ENCODE data around the gene DNM3.

DNM3 gene

GRCh38 chr1:172107316-172107975, 266.1 kb downstream of the DNM3 start:
- DNase-seq (ENCODE audit: low spot score): no peak

DNA sequence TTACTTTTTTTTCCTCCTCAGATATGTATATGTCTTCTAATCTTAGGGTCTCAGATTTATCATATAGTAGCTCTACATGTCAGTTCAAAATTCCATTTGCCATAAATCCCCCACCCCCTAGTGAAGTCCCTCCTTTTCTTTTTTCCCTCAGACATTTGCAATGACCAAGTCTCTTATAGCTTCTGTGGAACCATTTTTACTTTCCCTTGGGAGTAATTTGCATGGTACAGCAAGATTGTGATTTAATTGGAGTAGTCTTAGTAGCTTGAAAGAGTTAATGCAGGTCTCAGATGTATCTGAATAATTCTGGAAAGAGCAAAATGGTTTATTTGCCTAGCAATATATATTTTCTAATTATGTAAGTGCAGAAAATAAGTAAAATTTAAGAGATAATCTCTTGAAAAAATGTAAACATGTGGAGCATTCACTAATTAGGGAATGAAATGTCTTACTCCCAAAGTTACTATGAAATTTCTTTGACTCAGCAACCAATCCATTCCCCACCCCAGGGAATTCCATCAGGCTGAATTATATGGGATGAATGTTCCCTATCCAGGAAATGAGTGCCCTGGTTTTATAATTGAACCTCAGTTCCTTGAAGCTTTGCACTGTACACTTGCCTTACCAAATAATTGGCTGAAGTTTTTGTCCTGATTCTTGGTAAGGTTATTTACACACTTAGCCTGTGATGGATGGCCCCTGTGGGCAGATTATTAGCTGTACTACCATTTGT, 267.0 kb downstream of the DNM3 start:
- no peak for DNase-seq (ENCODE audit: low spot score)

DNA sequence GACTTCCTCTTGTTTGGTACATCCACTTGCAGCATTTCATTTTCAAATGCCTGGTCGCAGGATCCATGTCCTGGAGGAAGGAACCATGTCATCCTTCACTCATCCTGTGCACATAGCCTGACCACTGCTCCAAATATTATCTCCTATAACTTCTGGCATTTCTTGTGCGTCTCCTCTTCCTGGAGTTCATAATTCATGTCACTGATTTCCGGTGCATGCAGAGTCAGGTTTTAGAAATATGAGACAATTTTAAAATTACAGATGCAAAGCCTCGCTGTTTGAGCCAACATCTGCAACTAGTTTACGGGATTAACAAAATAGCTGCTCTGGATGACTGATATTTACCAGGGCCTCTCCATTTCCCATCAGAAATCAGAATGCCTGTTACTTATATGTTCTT, 268.1 kb downstream of the DNM3 start:
- no peak for DNase-seq (ENCODE audit: low spot score)

DNA sequence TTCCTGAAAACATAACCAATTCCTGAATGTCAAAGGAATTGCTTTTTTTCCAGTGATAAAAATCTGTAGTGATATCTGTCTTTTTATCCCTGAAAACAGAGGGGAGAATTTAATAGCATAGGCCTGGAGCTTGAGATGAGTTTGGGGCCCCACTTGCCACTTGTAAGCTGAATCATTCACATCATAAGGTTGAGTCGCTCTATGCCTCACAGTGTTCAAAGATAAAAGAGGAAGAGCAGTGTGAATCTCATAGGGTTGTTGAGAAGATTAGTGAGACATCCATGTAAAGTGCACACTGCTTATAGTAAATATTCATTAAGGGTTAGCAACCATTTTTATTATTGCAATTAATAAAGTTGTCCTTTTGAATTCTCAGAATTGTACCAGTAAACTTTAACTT, 271.3 kb downstream of the DNM3 start:
- DNase-seq (ENCODE audit: low spot score): no peak

GRCh38 chr1:172117800-172118199, 276.5 kb downstream of the DNM3 start:
- peak; percentile 47 for DNase-seq (ENCODE audit: low spot score)

- no peak for DNase-seq (ENCODE audit: low spot score)
Measured at GRCh38 chr1:172118618-172119017, 277.3 kb downstream of the DNM3 start.

DNA sequence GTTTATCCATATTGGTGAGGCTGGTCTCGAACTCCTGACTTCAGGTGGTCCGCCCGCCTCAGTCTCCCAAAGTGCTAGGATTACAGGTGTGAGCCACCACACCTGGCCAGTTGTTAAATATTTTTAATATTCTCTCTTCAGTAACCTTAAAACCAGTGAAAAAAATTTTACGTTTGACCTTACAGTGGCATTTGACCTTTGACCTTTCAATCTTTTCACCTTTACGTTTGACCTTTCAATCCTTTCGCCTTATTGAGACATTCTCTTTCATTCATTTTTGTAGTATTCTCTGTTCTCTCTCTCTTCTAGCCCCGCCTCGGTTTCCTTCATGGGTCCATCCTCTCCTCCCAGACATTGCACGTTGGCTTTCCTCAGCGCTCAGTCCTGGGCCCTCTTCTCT, 277.9 kb downstream of the DNM3 start:
- no peak for DNase-seq (ENCODE audit: low spot score)

DNA sequence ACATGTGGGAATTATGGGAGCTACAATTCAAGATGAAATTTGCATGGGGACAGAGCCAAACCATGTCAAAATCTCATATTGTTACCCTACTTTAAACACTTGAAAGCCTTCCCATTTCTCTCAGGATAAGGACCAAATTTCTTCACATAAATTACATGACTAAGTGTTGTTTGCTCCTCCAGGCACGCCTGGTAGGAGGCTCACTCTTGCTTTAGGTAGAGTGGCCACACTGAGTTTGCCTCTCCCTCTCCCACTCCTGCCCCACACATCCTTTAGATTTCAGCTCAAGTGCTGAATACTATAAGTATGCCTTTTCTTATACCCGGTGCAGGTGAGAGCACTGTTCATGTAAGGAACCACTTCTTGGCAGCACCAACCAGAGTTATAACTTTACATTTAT, 279.1 kb downstream of the DNM3 start:
- no peak for DNase-seq (ENCODE audit: low spot score)

DNA sequence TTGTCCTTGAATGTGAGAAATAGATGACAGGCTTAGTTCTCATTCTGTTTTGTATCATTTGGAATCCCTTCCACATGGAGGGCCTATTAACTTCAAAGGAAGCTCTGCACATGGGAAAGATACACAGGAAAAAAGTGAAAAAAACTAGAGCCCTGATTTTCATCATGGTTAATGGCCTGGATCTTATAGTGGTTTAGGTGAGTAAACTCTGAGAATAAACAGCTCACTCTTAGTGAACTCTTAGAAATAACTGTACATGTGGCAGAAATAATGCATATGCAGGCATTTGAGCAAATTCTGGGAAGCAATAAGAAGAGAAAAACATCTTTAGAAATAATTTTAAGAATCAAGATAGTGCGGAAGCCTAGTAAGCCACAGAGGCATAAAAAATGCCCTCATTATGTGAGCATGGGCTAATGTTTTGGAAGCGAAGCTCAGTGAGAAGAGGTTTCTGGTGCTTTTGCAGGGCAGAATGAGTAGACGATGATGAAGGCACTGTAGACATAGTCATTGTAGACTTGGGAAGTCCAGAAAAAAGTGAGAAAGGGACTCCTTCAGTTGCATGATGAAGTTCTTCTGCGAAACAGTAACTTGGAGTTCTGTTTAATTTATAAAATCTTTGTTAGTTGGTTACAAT, 279.9 kb downstream of the DNM3 start:
- DNase-seq (ENCODE audit: low spot score): no peak

- no peak for DNase-seq (ENCODE audit: low spot score)
Measured at GRCh38 chr1:172122381-172122780, 281.1 kb downstream of the DNM3 start.

DNA sequence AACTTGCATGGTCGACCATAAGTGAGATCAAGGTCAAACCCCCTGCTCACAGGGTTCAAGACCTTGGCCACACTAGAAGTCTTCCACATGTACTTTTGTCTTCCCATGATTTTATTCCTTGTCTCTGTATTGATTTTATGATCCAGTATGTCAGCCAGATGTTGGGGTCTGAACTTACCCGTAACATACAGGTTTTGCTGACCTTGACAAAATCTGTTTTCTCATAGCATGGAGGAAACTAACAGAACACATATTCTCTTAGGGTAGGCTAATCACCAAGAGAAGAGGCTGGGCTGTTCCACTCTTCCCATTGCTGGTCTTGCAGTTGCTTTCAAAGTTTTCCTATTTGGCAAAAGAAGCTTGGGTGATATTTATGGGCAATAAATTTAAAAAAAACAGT, 284.0 kb downstream of the DNM3 start:
- no peak for DNase-seq (ENCODE audit: low spot score)

- DNase-seq (ENCODE audit: low spot score): no peak
Measured at GRCh38 chr1:172125812-172126430, 284.6 kb downstream of the DNM3 start.

- DNase-seq (ENCODE audit: low spot score): no peak
Measured at GRCh38 chr1:172132836-172133235, 291.5 kb downstream of the DNM3 start.

DNA sequence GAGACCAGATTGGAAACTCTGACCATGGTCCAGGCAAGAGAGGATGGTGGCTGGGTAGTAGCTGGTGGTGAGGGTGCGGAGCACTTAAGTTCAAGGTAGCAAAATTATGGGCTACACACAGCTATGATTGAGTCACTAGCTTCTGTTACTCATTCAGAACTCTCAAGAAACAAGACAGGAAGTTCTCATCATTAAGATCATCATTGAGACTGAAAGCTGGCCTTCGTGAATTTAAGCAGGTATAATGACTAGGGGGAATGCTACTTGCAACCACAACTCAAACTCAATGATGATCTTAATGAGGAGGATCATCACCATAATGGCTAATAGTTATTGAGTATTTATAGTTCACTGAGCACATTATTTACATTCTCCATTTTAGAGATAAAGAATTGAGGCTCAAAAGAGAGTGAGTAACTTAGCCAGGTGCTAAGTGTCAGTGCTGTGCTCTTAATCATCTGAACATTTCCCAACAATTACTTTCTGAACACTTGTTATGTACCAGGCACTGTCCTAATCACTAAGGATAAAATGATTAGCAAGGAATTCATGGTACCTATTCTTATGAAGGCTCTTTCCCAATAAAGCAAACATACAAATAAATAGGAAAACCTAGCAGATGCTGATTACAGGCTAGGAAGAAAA, 292.9 kb downstream of the DNM3 start:
- DNase-seq (ENCODE audit: low spot score): no peak

GRCh38 chr1:172135076-172135672, 293.9 kb downstream of the DNM3 start:
- DNase-seq (ENCODE audit: low spot score): peak; percentile 53

GRCh38 chr1:172135978-172136610, 294.8 kb downstream of the DNM3 start:
- DNase-seq (ENCODE audit: low spot score): no peak

- DNase-seq (ENCODE audit: low spot score): no peak
Measured at GRCh38 chr1:172136925-172137324, 295.6 kb downstream of the DNM3 start.

GRCh38 chr1:172137703-172138454, 296.6 kb downstream of the DNM3 start:
- DNase-seq (ENCODE audit: low spot score): no peak

DNA sequence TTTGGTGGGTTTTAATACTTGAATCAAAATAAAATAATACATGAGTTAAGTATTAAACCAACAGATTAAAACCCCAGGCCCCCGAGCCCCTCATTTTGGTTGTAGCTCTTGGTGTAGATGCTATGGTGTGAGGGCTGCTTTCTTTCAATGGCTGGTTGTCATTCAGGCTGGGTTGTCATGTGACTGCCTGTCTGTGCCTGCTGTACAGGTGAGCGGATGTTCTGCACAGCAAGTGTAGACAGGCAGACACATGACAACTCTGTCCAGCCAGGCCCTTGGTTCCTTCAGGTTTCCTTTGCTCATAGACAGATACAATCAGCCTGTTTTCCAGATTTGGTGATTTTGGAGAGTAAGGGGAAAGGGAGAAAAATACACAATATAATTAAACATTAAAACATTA, 297.3 kb downstream of the DNM3 start:
- DNase-seq (ENCODE audit: low spot score): no peak

DNA sequence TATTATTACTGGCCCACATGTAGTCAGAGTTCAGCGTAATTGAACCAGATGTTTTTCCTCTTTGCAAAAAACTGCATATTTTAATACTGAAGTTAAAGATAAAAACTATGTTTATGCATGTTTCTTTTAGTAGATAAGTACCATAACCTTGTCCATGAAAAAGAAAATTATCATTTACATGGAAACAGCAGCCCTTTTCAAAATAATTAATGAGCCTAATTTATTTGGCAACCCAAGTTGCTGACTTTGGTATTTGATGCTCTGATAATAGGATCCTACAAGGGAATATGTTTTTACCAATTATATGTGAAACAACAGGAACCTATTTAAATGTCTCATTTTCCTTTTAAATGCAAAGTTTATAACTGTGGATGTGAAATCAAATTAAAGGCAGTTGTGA, 297.9 kb downstream of the DNM3 start:
- DNase-seq (ENCODE audit: low spot score): no peak

DNA sequence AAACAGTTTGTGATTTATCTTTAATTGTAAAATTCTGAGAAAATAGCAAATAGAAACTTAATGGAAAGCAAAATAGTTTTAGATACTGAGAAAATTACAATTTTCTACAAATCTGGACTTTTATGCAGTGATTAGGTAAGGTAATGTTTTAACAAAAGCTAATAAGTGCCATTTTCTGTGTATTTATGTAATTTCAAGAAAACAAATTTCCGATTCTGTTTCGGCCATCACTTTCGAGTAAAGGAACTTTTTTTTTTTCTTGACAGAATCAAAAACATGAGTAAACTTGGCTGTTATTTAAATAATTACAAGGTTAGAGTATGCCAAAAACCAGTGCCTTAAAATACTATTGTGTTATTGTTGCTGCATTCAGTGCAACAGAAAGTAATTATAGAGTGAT, 298.8 kb downstream of the DNM3 start:
- DNase-seq (ENCODE audit: low spot score): no peak

Measured in CD4-positive, alpha-beta T cell treated with Interleukin-2 at 100 ng/mL for 4 hours (primary cell).